Peyer's patch (tissue), 4 donors: ENCODE results near the gene PLEKHG5. TPM values are rescaled to one million over a fixed set of nuclear protein-coding genes. Genes with fewer than 3 reads are reported as not detected.

Source experiments
- DNase-seq, 3 donors: peaks; one replicate each; pipeline ENCODE4 v3.0.0-alpha.2; 2017 to 2019
- H3K27ac ChIP-seq, 4 donors: fragments of 200-600 bp; sonication (generic); one replicate each; pipeline ENCODE4 v1.5.1; 2016 to 2019
- H3K27me3 ChIP-seq, 2 donors: fragments of 200-600 bp; sonication (generic); one replicate each; pipeline ENCODE4 v1.5.1; 2019
- H3K36me3 ChIP-seq, 3 donors: fragments of 200-600 bp; sonication (generic); one replicate each; pipeline ENCODE4 v1.5.1; 2016 to 2019
- H3K4me1 ChIP-seq, 4 donors: fragments of 200-600 bp; sonication (generic); one replicate each; pipeline ENCODE4 v1.5.1; 2016 to 2019
- H3K4me3 ChIP-seq, 4 donors: fragments of 200-600 bp; sonication (generic); 1 replicate in 3 of 4; 2 replicates in 1 of 4; pipeline ENCODE4 v1.5.1; 2016 to 2019; ENCODE audit warnings: mild to moderate bottlenecking in 1 of 4
- H3K9me3 ChIP-seq, 4 donors: fragments of 200-600 bp; sonication (generic); one replicate each; pipeline ENCODE4 v1.5.1; 2016 to 2019; ENCODE audit warnings: mild to moderate bottlenecking in 1 of 4
- CTCF ChIP-seq, 6 experiments: fragments of 450-650 bp in 4 of 6; fragments of 200-600 bp in 2 of 6; sonication (generic) in 1 of 6; IDR thresholded peaks; one replicate each; pipeline ENCODE4 v1.5.1; 2017 to 2019; ENCODE audit warnings: antibody characterized with exemption in 6 of 6, mild to moderate bottlenecking in 3 of 6, moderate library complexity in 1 of 6
- POLR2A ChIP-seq, 2 donors: fragments of 450-650 bp; IDR thresholded peaks; one replicate each; pipeline ENCODE4 v1.5.1; 2017; ENCODE audit warnings: antibody characterized with exemption in 2 of 2, mild to moderate bottlenecking in 2 of 2, moderate library complexity in 2 of 2
- total RNA-seq, 4 donors: library from RNA; depleted of rRNA; stranded (reverse); fragments of >200 nt; gene quantifications; one replicate each; pipeline ENCODE4 v1.1.0, GENCODE V29; 2016

Gene PLEKHG5
- total RNA-seq, 4 donors from 2014 or later = 17.7 to 56.9 (median 45.4) TPM

GRCh38 chr1:6519935-6520671, 28.6 kb upstream of the PLEKHG5 start:
- Histone ChIP-seq H3K4me1 (no peaks in the 10 kb centered on the region), H3K4me3 (no peak overlapping the region), H3K27ac (no peak overlapping the region), H3K27me3 (no peaks in the 10 kb centered on the region), H3K9me3 (no peaks in the 10 kb centered on the region), H3K36me3 (peaks cover 0 to 8% (median 0%) of the 10 kb centered on the region in 3 donors)
- DNase-seq = no peak
- TF ChIP-seq POLR2A (IDR thresholded peaks at IDR 0.05) = no peak
- no peak for TF ChIP-seq CTCF (IDR thresholded peaks at IDR 0.05)

DNA sequence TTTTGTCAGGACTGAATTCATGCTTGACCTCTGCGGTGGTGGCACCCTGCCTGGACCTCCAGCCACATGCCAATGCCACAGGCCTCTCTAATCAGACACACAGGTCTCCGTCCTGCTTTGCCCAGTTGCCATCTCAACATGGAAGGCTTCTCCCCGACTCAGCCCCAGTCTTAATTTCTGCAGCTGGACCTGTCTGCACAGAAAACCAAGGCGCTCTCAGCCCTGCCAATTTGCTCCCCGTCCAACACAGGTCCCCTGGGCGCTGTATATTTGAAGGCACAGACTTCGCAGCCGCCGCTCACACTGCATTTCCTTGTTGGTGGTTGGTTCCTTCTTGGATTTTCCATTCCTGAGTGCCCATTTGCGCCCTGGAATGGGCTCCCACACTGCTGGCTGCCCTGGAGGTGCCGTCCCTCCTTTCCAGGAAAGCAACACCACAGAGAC, 28.0 kb upstream of the PLEKHG5 start:
- Histone ChIP-seq H3K27me3 (no peaks in the 10 kb centered on the region), H3K4me3 (no peak overlapping the region), H3K9me3 (no peaks in the 10 kb centered on the region), H3K36me3 (peaks cover 0 to 2% (median 0%) of the 10 kb centered on the region in 3 donors), H3K4me1 (no peaks in the 10 kb centered on the region), H3K27ac (no peak overlapping the region)
- no peak for DNase-seq
- no peak for TF ChIP-seq CTCF (IDR thresholded peaks at IDR 0.05)
- no peak for TF ChIP-seq POLR2A (IDR thresholded peaks at IDR 0.05)

GRCh38 chr1:6517435-6517851, 26.0 kb upstream of the PLEKHG5 start:
- no peaks in the 10 kb centered on the region for H3K9me3 ChIP-seq
- H3K36me3 ChIP-seq = no peaks in the 10 kb centered on the region
- no peak overlapping the region for H3K27ac ChIP-seq
- no peak for TF ChIP-seq CTCF (IDR thresholded peaks at IDR 0.05)
- no peaks in the 10 kb centered on the region for H3K27me3 ChIP-seq
- no peaks in the 10 kb centered on the region for H3K4me1 ChIP-seq
- no peak overlapping the region for H3K4me3 ChIP-seq
- no peak for DNase-seq

GRCh38 chr1:6515771-6516170, 24.3 kb upstream of the PLEKHG5 start:
- H3K9me3 ChIP-seq = no peaks in the 10 kb centered on the region
- TF ChIP-seq CTCF (IDR thresholded peaks at IDR 0.05) = no peak
- TF ChIP-seq POLR2A (IDR thresholded peaks at IDR 0.05) = no peak
- H3K27ac ChIP-seq = no peak overlapping the region
- no peak for DNase-seq
- no peak overlapping the region for H3K4me3 ChIP-seq
- H3K27me3 ChIP-seq = no peaks in the 10 kb centered on the region
- no peaks in the 10 kb centered on the region for H3K36me3 ChIP-seq
- H3K4me1 ChIP-seq = no peaks in the 10 kb centered on the region

DNA sequence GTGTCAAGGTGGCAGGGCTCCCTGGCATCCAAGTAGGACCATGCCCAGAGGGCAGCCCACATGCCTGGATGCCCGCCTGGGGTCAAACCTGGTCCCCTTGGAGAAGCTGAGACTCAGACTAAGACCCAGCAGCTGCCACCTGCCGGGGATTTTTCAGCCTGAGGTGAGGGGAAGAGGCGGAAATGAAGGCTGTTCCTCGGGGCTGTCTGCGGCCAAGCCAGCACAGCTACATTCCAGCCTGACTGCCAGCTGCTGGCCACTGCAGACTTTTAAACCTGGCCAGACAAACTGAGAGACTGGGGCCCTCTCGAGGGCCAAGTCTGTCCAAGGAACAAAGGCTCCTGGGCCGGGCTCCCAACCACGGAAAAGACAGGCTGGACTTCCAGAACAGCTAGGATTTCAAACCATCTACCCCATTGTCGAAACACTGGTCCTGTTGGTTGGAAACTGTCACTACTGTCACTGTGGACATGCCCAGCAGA, 21.9 kb upstream of the PLEKHG5 start:
- Histone ChIP-seq H3K27ac (no peak overlapping the region), H3K4me3 (no peak overlapping the region), H3K27me3 (no peaks in the 10 kb centered on the region), H3K9me3 (no peaks in the 10 kb centered on the region), H3K36me3 (no peaks in the 10 kb centered on the region), H3K4me1 (no peaks in the 10 kb centered on the region)
- no peak for DNase-seq
- TF ChIP-seq CTCF (IDR thresholded peaks at IDR 0.05) (no peak), POLR2A (IDR thresholded peaks at IDR 0.05) (no peak)
